AG04450 (cell line): ENCODE data around the gene ADO. TPM values are rescaled to one million over a fixed set of nuclear protein-coding genes. Genes with fewer than 3 reads are reported as not detected.
A peak's percentile ranks its signal among the peaks of the same experiment; 100 is the strongest.

Experiments used
- CTCF ChIA-PET: fragments of 300-600, 350-600 bp; formaldehyde crosslinking; extraction: SDS; loops from one replicate; lab custom pipeline; 2022; ENCODE audit warnings: antibody characterized with exemption, inconsistent platforms; lab: Charles Lee
- POLR2A ChIA-PET: fragments of 350-600 bp; formaldehyde crosslinking; extraction: SDS; loops from one replicate; lab custom pipeline; 2021; ENCODE audit warnings: antibody characterized with exemption, inconsistent platforms; lab: Yijun Ruan, JAX
- DNase-seq: peaks from one replicate; pipeline ENCODE4 v3.0.0-alpha.2; 2011; ENCODE audit warnings: low read depth, low spot score
- H3K27ac ChIP-seq: one replicate; pipeline ENCODE4 v1.5.1; 2012; ENCODE audit warnings: low read depth, low read length, control low read depth
- H3K27me3 ChIP-seq: one replicate; pipeline ENCODE4 v1.6.0; 2012; ENCODE audit warnings: low read length; ENCODE audit not compliant: control insufficient read depth, insufficient read depth
- H3K4me3 ChIP-seq: 2 replicates; pipeline ENCODE4 v1.5.1; 2011; ENCODE audit warnings: mild to moderate bottlenecking, low read depth, low read length, control low read depth
- H3K9me3 ChIP-seq: 2 replicates; pipeline ENCODE4 v1.5.1; 2012; ENCODE audit warnings: low read length; ENCODE audit not compliant: control insufficient read depth, insufficient read depth
- polyA plus RNA-seq: library from polyadenylated mRNA; depleted of rRNA; stranded (reverse); fragments of >200 nt; gene quantifications from 2 replicates; pipeline ENCODE4 v1.2.3, GENCODE V29; 2011
- TF ChIP-seq, protein P1 (sequence below): IDR thresholded peaks from 2 replicates; pipeline ENCODE4 v1.5.1; 2011; ENCODE audit warnings: low read depth, low read length, control low read depth, inconsistent platforms

Gene ADO
- polyA plus RNA-seq, 1 experiment: 17.8 TPM

DNA sequence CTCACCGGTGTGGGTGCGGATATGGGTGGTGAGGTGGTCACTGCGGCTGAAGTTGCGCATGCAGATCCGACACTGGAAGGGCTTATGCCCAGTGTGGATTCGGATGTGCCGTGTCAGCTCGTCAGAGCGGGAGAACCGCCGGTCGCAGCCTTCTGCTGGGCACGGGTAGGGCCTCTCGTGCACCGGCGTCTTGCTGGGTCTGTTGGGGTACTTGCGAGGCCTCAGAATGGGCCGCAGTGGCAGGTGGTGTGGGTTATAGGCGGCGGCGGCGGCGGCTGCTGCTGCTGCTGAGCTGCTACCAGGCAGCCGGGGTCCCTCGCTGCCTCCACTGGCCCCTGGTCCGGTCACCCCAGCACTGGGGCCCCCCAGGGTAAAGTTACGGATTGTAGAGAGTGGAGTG is 8.9 kb downstream of the ADO start:
- TF ChIP-seq, protein P1, sequence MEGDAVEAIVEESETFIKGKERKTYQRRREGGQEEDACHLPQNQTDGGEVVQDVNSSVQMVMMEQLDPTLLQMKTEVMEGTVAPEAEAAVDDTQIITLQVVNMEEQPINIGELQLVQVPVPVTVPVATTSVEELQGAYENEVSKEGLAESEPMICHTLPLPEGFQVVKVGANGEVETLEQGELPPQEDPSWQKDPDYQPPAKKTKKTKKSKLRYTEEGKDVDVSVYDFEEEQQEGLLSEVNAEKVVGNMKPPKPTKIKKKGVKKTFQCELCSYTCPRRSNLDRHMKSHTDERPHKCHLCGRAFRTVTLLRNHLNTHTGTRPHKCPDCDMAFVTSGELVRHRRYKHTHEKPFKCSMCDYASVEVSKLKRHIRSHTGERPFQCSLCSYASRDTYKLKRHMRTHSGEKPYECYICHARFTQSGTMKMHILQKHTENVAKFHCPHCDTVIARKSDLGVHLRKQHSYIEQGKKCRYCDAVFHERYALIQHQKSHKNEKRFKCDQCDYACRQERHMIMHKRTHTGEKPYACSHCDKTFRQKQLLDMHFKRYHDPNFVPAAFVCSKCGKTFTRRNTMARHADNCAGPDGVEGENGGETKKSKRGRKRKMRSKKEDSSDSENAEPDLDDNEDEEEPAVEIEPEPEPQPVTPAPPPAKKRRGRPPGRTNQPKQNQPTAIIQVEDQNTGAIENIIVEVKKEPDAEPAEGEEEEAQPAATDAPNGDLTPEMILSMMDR: no peak
- Histone ChIP-seq H3K27ac (no peak overlapping the region), H3K9me3 (no peaks in the 10 kb centered on the region; the same call in 1 of the 2 replicates), H3K27me3 (peaks cover 25% of the 10 kb centered on the region), H3K4me3 (no peak overlapping the region)
- no peak for DNase-seq
- ChIA-PET POLR2A (interaction anchor here (0.8 kb wide), 1 partner anchor 8 kb away, joined by 3 read pairs; no protein-coding TSS in a partner anchor), CTCF (no interaction called here)

DNA sequence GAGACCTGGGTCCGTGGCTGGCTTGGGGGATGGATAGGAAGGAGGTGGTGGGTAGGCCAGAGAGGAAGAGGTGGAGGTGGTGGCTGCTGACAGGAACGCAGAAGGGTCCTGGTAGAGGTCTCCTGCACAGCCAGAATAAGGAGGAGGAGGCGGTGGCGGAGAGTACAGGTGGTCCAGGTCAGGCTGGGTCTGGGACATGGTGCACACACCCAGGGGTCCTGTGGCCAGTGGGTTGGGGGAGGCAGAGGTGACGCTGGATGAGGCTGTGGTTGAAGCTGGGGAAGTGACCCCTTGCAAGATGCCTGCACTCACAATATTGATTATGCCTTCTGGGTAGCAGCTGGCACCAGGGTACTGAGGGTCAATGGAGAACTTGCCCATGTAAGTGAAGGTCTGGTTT is 9.5 kb downstream of the ADO start:
- POLR2A ChIA-PET: interaction anchor here (0.8 kb wide), 1 partner anchor 9 kb away, joined by 3 read pairs; no protein-coding TSS in a partner anchor
- TF ChIP-seq, protein P1: no peak
- H3K9me3 ChIP-seq: no peaks in the 10 kb centered on the region; the same call in 1 of the 2 replicates
- no peak for DNase-seq
- H3K4me3 ChIP-seq: no peak overlapping the region
- CTCF ChIA-PET: interaction anchor here (1.4 kb wide), 2 partner anchors 203 to 345 kb away, joined by 3 to 6 read pairs; no protein-coding TSS in a partner anchor
- H3K27me3 ChIP-seq: peaks cover 26% of the 10 kb centered on the region
- H3K27ac ChIP-seq: no peak overlapping the region

DNA sequence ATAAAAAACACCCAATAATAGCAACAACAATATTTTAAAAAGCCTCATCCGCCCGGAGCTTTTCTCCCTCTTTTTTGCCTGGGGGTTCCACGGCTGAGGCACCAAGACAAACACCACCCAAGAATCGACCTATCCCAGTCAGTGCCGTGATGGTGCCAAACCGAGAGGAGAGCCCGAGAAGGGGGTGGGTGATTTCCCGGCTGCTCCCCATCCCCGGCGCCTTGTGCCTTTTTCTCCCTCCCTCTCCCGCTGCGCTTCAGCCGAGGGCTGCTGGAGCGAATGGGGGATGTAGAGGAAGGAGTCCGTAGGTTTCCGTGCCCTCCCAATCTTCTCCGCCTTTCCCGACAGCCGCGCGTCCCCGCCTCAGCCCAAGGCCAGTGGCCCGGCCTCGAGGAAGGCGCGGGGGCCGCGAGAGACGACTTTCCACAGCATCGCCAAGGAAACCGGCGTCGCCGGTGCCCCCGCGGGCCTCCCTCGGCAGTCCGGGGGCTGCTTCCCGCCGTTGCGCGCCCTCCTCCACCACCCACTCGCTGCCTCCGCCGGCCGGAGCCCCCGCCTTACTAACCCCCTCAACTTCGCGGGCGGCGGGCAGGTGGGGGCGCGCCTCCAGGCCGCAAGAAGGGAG is 10.3 kb downstream of the ADO start:
- Histone ChIP-seq H3K27me3 (peaks cover 35% of the 10 kb centered on the region), H3K27ac (no peak overlapping the region), H3K4me3 (peak overlapping the region; percentile 68), H3K9me3 (no peaks in the 10 kb centered on the region; the same call in 1 of the 2 replicates)
- POLR2A ChIA-PET: no interaction called here
- DNase-seq: no peak
- CTCF ChIA-PET: interaction anchor here (1.4 kb wide), 2 partner anchors 204 to 344 kb away, joined by 3 to 6 read pairs; no protein-coding TSS in a partner anchor
- TF ChIP-seq, protein P1: no peak

DNA sequence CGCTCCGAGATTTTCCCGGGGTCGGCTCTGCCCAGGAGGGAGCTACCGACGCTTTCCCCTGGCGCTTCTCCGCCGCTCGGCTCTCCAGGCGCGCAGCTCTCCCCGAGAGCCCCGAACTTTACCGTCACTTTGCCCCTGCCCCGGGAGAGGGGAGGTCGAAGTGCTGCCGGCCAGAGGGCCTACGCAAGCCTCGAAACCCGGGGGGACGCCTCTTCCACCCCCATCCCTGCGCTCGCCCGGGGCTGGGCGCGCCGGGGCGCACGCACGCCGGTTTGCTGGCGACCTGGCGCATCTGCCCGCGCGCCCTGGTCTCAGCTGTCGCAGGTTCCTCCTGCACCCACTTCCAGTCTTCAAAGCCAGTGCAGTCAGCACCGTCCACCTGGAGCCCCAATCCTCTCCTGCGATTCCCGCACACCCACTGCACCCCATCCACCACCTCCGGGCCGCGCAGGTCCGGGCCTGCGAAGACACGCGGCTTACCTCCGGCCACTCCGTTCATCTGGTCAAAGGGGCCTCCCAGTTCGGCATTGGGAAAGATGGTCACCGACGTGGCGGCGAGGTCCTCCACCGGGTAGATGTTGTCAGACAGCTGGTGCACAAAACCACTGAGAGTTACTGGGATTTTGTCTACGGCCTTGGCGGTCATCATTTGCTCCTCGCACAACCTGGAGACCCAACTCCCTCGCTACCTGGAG is 11.0 kb downstream of the ADO start:
- Histone ChIP-seq H3K9me3 (no peaks in the 10 kb centered on the region; the same call in 1 of the 2 replicates), H3K27me3 (peaks cover 39% of the 10 kb centered on the region), H3K4me3 (peak overlapping the region; percentile 68), H3K27ac (peak overlapping the region; percentile 39)
- ChIA-PET POLR2A (interaction anchor here (1.3 to 3.2 kb wide), 2 partner anchors 11 to 318 kb away, joined by 5 to 12 read pairs; partner anchors contain the start of genes ADO and NRBF2), CTCF (interaction anchor here (1.4 to 4.3 kb wide), 3 partner anchors 203 to 378 kb away, joined by 3 to 102 read pairs (median 38); no protein-coding TSS in a partner anchor)
- DNase-seq: no peak
- TF ChIP-seq, protein P1: no peak
